Neural crest cell (in vitro differentiated cells): Measurements from ENCODE around the gene PRLR. TPM values are rescaled to one million over a fixed set of nuclear protein-coding genes. Genes with fewer than 3 reads are reported as not detected.

Experiments
- DNase-seq: peaks from one replicate; pipeline ENCODE4 v3.0.0; 2021; ENCODE audit warnings: low read depth, mixed read lengths, low spot score
- H3K27ac Mint-ChIP-seq: one replicate; pipeline ENCODE4 v1.8.0; 2021; ENCODE audit warnings: mild to moderate bottlenecking, mixed read lengths; ENCODE audit not compliant: unreplicated experiment
- H3K27me3 Mint-ChIP-seq: 2 replicates; pipeline ENCODE4 v1.8.0; 2021; ENCODE audit warnings: low read depth, mild to moderate bottlenecking, mixed read lengths
- H3K36me3 Mint-ChIP-seq: 2 replicates; pipeline ENCODE4 v1.8.0; 2021; ENCODE audit warnings: low read depth, mild to moderate bottlenecking, mixed read lengths
- H3K4me1 Mint-ChIP-seq: 2 replicates; pipeline ENCODE4 v1.8.0; 2021; ENCODE audit warnings: mixed read lengths
- H3K4me3 Mint-ChIP-seq: one replicate; pipeline ENCODE4 v1.8.0; 2021; ENCODE audit warnings: mild to moderate bottlenecking, mixed read lengths
- H3K9me3 Mint-ChIP-seq: 2 replicates; pipeline ENCODE4 v1.8.0; 2021; ENCODE audit warnings: mixed read lengths
- total RNA-seq: library from RNA; stranded (reverse); gene quantifications from 2 replicates; pipeline ENCODE4 v1.2.1, GENCODE V29; 2021
- TF ChIP-seq, protein P1 (sequence below): fragments of 200-600 bp; sonication (generic); conservative IDR thresholded peaks from 2 replicates; pipeline ENCODE4 v1.5.0; 2021; ENCODE audit warnings: antibody characterized with exemption, mild to moderate bottlenecking

PRLR gene
- total RNA-seq, 1 donor from 2014 or later: 0.58 TPM

DNA sequence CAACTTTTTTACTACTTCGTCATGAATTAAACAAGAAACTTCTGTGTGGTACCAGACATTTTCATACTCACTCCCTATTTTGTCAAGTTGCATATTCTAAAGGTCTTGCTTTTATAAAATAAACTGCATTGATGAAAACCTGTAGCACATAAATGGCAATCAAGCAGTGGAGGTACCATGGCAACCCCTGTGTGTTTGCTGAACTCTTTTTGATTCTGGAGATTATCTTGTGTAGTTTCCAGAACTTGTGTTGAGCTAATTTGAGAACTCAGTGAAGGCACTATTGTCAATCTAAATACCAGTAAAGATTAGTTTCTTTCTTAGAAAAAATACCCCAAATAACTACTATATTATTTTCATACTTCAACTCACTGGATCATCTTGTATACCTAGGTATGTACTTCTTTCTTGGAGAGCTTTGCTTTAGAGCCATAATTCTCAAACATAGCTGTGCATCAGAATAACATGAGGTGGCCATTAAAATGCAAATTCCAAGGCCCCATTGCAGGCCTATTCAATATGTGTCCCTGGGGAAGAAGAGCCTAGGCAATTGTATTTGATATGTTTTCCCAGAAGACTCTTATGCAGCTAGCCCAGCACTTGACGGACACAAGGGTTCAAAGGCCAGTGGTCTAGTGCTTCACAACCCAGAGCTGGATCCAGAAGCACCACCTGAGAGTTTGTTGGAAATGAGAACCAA, 9.8 kb upstream of the PRLR start:
- H3K27ac Mint-ChIP-seq: no peak overlapping the region
- no peak overlapping the region for H3K4me3 Mint-ChIP-seq
- no peaks in the 10 kb centered on the region for H3K36me3 Mint-ChIP-seq
- no peaks in the 10 kb centered on the region for H3K27me3 Mint-ChIP-seq
- peaks cover 2% of the 10 kb centered on the region for H3K9me3 Mint-ChIP-seq
- TF ChIP-seq, protein P1, sequence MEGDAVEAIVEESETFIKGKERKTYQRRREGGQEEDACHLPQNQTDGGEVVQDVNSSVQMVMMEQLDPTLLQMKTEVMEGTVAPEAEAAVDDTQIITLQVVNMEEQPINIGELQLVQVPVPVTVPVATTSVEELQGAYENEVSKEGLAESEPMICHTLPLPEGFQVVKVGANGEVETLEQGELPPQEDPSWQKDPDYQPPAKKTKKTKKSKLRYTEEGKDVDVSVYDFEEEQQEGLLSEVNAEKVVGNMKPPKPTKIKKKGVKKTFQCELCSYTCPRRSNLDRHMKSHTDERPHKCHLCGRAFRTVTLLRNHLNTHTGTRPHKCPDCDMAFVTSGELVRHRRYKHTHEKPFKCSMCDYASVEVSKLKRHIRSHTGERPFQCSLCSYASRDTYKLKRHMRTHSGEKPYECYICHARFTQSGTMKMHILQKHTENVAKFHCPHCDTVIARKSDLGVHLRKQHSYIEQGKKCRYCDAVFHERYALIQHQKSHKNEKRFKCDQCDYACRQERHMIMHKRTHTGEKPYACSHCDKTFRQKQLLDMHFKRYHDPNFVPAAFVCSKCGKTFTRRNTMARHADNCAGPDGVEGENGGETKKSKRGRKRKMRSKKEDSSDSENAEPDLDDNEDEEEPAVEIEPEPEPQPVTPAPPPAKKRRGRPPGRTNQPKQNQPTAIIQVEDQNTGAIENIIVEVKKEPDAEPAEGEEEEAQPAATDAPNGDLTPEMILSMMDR: no peak
- DNase-seq: no peak
- peaks cover 12% of the 10 kb centered on the region for H3K4me1 Mint-ChIP-seq

DNA sequence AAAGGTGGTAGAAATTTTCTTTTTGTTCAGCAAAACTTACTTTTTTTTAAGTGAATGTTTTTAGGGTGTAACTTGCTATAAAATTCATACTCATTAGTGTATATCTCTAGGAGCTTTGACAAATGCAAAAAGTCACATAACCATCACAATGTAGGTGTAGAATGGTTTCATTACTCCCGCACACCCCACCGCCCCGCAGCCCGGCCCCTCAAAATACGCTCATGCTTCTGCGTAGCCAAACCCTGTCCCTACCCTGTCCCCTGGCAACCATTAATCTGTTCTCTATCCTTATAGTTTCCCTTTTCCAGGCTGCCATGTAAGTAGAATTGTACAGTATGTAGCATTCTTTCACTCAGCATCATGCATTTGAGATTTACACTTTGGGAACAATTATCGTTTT, 9.2 kb upstream of the PRLR start:
- H3K27me3 Mint-ChIP-seq: no peaks in the 10 kb centered on the region
- H3K36me3 Mint-ChIP-seq: no peaks in the 10 kb centered on the region
- peaks cover 2% of the 10 kb centered on the region for H3K9me3 Mint-ChIP-seq
- DNase-seq: no peak
- peaks cover 12% of the 10 kb centered on the region for H3K4me1 Mint-ChIP-seq
- H3K4me3 Mint-ChIP-seq: no peak overlapping the region
- no peak overlapping the region for H3K27ac Mint-ChIP-seq
- TF ChIP-seq, protein P1: no peak

DNA sequence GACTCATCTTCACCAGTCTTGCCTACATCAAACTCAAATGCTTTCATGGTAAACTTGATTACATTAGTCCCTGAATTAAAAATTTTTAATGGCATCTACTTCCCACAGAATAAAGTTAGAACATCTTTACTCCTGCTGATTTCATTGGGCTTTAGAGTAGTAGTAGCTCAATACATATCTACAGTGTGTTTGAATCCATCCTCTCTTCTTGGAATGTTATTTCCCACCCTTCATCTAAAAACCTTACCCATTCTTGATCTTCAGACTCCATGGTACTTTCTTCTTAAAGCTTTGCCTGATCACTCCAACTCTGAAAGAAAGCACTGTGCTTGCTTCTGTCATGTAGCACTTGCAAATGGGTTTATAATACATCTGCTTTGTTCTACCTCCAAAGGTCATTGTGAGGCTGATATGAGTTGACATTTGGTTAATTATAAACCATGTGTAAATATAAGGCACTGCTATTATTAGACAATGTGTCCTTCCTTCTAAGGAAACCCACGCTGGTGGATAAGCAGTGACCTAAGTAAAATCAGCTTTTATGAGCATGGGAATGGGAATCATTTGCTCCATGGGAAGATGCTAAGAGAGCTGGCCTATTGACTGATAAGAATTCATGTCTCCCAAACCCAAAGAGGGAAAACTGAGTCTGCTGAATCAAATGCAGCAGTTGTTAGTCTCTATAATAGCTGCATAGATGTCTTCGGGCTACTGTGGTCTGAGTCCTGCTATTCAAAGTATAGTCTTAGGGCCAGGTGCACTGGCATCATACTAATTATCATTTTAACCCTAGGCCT, 7.5 kb upstream of the PRLR start:
- TF ChIP-seq, protein P1: no peak
- Mint-ChIP-seq H3K4me3 (no peak overlapping the region), H3K27ac (no peak overlapping the region), H3K27me3 (no peaks in the 10 kb centered on the region), H3K9me3 (peaks cover 2% of the 10 kb centered on the region), H3K36me3 (no peaks in the 10 kb centered on the region), H3K4me1 (peaks cover 12% of the 10 kb centered on the region)
- no peak for DNase-seq

DNA sequence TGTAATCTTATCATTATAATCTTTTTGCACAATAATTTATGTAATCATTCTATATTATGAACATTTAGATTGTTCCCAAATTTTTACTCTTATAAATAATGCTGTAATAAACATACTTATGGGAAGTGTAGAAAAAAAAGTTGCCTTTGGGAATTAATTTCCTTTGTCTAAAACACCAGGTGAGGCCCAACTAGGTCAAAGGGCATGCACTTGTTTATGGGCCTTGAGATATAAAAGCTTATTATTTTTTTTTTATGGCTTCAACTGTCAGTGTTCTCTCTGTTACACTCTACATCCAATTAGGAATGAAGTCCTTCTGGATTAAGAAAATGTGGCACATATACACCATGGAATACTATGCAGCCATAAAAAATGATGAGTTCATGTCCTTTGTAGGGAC, 6.5 kb upstream of the PRLR start:
- no peak overlapping the region for H3K27ac Mint-ChIP-seq
- TF ChIP-seq, protein P1: no peak
- H3K4me1 Mint-ChIP-seq: peaks cover 12% of the 10 kb centered on the region
- peaks cover 2% of the 10 kb centered on the region for H3K9me3 Mint-ChIP-seq
- no peak overlapping the region for H3K4me3 Mint-ChIP-seq
- no peaks in the 10 kb centered on the region for H3K36me3 Mint-ChIP-seq
- no peak for DNase-seq
- peaks cover 5% of the 10 kb centered on the region for H3K27me3 Mint-ChIP-seq

DNA sequence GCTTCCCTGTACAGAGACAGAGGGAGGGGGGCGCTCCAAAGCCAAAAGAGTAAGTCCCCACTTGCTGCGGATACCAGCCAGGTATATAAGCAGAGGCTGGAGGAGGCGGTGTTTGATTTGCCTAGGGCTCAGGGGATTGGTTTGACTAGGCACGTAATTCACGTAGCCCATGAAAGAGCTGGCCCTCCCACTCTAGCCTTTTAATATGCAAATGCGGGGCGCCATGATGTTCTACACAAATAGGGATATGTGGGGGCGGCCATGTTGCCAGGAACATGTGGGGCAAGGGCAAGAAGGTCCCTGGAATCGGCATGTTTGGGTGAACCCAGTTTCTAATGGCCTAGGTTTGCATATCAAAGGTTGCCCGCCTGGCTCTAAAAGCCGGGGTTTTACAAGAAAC, 3.3 kb upstream of the PRLR start:
- peaks cover 17% of the 10 kb centered on the region for H3K4me1 Mint-ChIP-seq
- TF ChIP-seq, protein P1: no peak
- peaks cover 27% of the 10 kb centered on the region for H3K27me3 Mint-ChIP-seq
- H3K27ac Mint-ChIP-seq: no peak overlapping the region
- no peak for DNase-seq
- H3K4me3 Mint-ChIP-seq: no peak overlapping the region
- peaks cover 2% of the 10 kb centered on the region for H3K9me3 Mint-ChIP-seq
- H3K36me3 Mint-ChIP-seq: no peaks in the 10 kb centered on the region
